ENCODE measurements around the gene HRH2. TPM values are rescaled to one million over a fixed set of nuclear protein-coding genes. Genes with fewer than 3 reads are reported as not detected.
A peak's percentile ranks its signal among the peaks of the same experiment; 100 is the strongest.

HRH2 gene
- total RNA-seq, 2 experiments from 2014 or later: 23.2 to 24.5 TPM

GRCh38 chr5:175655411-175655810 is 2.5 kb upstream of the HRH2 start:
- POLR2A ChIA-PET: interaction anchor here (0.9 to 2.3 kb wide), 2 partner anchors 24 to 135 kb away, joined by 4 to 12 read pairs; no protein-coding TSS in a partner anchor
- no peak for TF ChIP-seq CTCF (IDR thresholded peaks at IDR 0.05)
- intact Hi-C loops (cut with micrococcal nuclease): loop anchor here (5.0 kb wide), 1 partner anchor 42 kb away; no protein-coding TSS in a partner anchor
- Mint-ChIP-seq H3K27ac (peak overlapping the region; percentile 93), H3K36me3 (ENCODE audit: low read depth) (peaks cover 27% of the 10 kb centered on the region), H3K4me3 (no peak overlapping the region), H3K27me3 (no peaks in the 10 kb centered on the region), H3K4me1 (ENCODE audit: low read depth) (peaks cover 81% of the 10 kb centered on the region), H3K9me3 (peaks cover 15% of the 10 kb centered on the region)
- no peak for ATAC-seq
- no peak for DNase-seq
- CTCF ChIA-PET: interaction anchor here (1.4 to 12.4 kb wide), 2 partner anchors 42 to 121 kb away, joined by 3 to 105 read pairs; no protein-coding TSS in a partner anchor

- intact Hi-C loops (cut with micrococcal nuclease): loop anchor here (5.0 kb wide), 1 partner anchor 40 kb away; no protein-coding TSS in a partner anchor
- TF ChIP-seq CTCF (IDR thresholded peaks at IDR 0.05): no peak
- CTCF ChIA-PET: interaction anchor here (0.7 to 12.4 kb wide), 3 partner anchors 16 to 123 kb away, joined by 3 to 105 read pairs (median 3); no protein-coding TSS in a partner anchor
- peaks cover 6% of the 10 kb centered on the region for H3K9me3 Mint-ChIP-seq
- H3K4me1 Mint-ChIP-seq (ENCODE audit: low read depth): peaks cover 73% of the 10 kb centered on the region
- H3K27ac Mint-ChIP-seq: peak overlapping the region; percentile 84
- no peak for DNase-seq
- H3K27me3 Mint-ChIP-seq: no peaks in the 10 kb centered on the region
- peak overlapping the region; percentile 80 for H3K4me3 Mint-ChIP-seq
- H3K36me3 Mint-ChIP-seq (ENCODE audit: low read depth): peaks cover 28% of the 10 kb centered on the region
- POLR2A ChIA-PET: interaction anchor here (1.0 kb wide), 3 partner anchors 8 to 128 kb away, joined by 3 read pairs; no protein-coding TSS in a partner anchor
- no peak for ATAC-seq
Observed at GRCh38 chr5:175656966-175657365, 905 bp upstream of the HRH2 start.

- Mint-ChIP-seq H3K4me1 (ENCODE audit: low read depth) (peaks cover 72% of the 10 kb centered on the region), H3K27me3 (no peaks in the 10 kb centered on the region), H3K27ac (peak overlapping the region; percentile 82), H3K36me3 (ENCODE audit: low read depth) (peaks cover 30% of the 10 kb centered on the region), H3K9me3 (peaks cover 5% of the 10 kb centered on the region), H3K4me3 (peak overlapping the region; percentile 84)
- ChIA-PET POLR2A (interaction anchor here (0.7 to 1.8 kb wide), 4 partner anchors 16 to 167 kb away, joined by 3 to 6 read pairs (median 3); no protein-coding TSS in a partner anchor), CTCF (interaction anchor here (0.7 to 12.4 kb wide), 9 partner anchors 19 to 136 kb away, joined by 3 to 105 read pairs (median 3); no protein-coding TSS in a partner anchor)
- intact Hi-C loops (cut with micrococcal nuclease): loop anchor here (2.0 to 5.0 kb wide), 2 partner anchors 39 to 124 kb away; no protein-coding TSS in a partner anchor
- TF ChIP-seq CTCF (IDR thresholded peaks at IDR 0.05): no peak
- ATAC-seq: peak; percentile 38
- DNase-seq: peak; percentile 63
Observed at GRCh38 chr5:175658299-175659145, 651 bp downstream of the HRH2 start.

- intact Hi-C loops (cut with micrococcal nuclease): loop anchor here (2.0 to 5.0 kb wide), 2 partner anchors 38 to 125 kb away; no protein-coding TSS in a partner anchor
- POLR2A ChIA-PET: interaction anchor here (0.6 to 1.8 kb wide), 4 partner anchors 12 to 168 kb away, joined by 3 to 6 read pairs (median 4); no protein-coding TSS in a partner anchor
- H3K27ac Mint-ChIP-seq: no peak overlapping the region
- TF ChIP-seq CTCF (IDR thresholded peaks at IDR 0.05): no peak
- CTCF ChIA-PET: interaction anchor here (0.7 to 12.4 kb wide), 6 partner anchors 25 to 138 kb away, joined by 3 to 105 read pairs (median 4); no protein-coding TSS in a partner anchor
- H3K4me1 Mint-ChIP-seq (ENCODE audit: low read depth): peaks cover 64% of the 10 kb centered on the region
- H3K27me3 Mint-ChIP-seq: no peaks in the 10 kb centered on the region
- no peak for ATAC-seq
- H3K4me3 Mint-ChIP-seq: peak overlapping the region; percentile 84
- H3K36me3 Mint-ChIP-seq (ENCODE audit: low read depth): peaks cover 30% of the 10 kb centered on the region
- no peak for DNase-seq
- H3K9me3 Mint-ChIP-seq: peaks cover 5% of the 10 kb centered on the region
Observed at GRCh38 chr5:175659546-175660253, 1.8 kb downstream of the HRH2 start.
